Muscle layer of duodenum (tissue), 2 donors: ENCODE measurements around the gene L1CAM.

Experiments used
- H3K27ac ChIP-seq: one replicate; pipeline ENCODE4 v1.7.0; 2013; ENCODE audit warnings: mild to moderate bottlenecking, low read length
- H3K27me3 ChIP-seq: one replicate; pipeline ENCODE4 v1.7.0; 2013; ENCODE audit warnings: low read depth, mild to moderate bottlenecking, control low read depth, low read length
- H3K36me3 ChIP-seq, 2 donors: one replicate each; pipeline ENCODE4 v1.7.0; 2013; ENCODE audit warnings: low read length in 2 of 2, control low read depth in 1 of 2, mild to moderate bottlenecking in 1 of 2; ENCODE audit not compliant: insufficient read depth in 2 of 2, control insufficient read depth in 1 of 2
- H3K4me1 ChIP-seq, 2 donors: one replicate each; pipeline ENCODE4 v1.7.0; 2013; ENCODE audit warnings: low read length in 2 of 2, mild to moderate bottlenecking in 2 of 2, control low read depth in 1 of 2, moderate library complexity in 1 of 2; ENCODE audit not compliant: insufficient read depth in 2 of 2, control insufficient read depth in 1 of 2
- H3K4me3 ChIP-seq, 2 donors: one replicate each; pipeline ENCODE4 v1.7.0; 2013; ENCODE audit warnings: low read length in 2 of 2, low read depth in 1 of 2, mild to moderate bottlenecking in 1 of 2
- H3K9me3 ChIP-seq, 2 donors: one replicate each; pipeline ENCODE4 v1.7.0; 2013; ENCODE audit warnings: low read length in 2 of 2, control low read depth in 1 of 2, mild to moderate bottlenecking in 1 of 2; ENCODE audit not compliant: control insufficient read depth in 1 of 2
- donor health status: healthy.

L1CAM gene

GRCh38 chrX:153865685-153866084 lies 20.3 kb downstream of the L1CAM start:
- H3K4me1 ChIP-seq, result no peaks in the 10 kb centered on the region
- H3K36me3 ChIP-seq, result no peaks in the 10 kb centered on the region
- no peak overlapping the region for H3K27ac ChIP-seq
- no peaks in the 10 kb centered on the region for H3K9me3 ChIP-seq
- no peak overlapping the region for H3K4me3 ChIP-seq
- no peaks in the 10 kb centered on the region for H3K27me3 ChIP-seq

- Histone ChIP-seq H3K4me3 (no peak overlapping the region), H3K27me3 (no peaks in the 10 kb centered on the region), H3K9me3 (no peaks in the 10 kb centered on the region), H3K36me3 (no peaks in the 10 kb centered on the region), H3K27ac (no peak overlapping the region), H3K4me1 (no peaks in the 10 kb centered on the region)
These were observed 20.7 kb downstream of the L1CAM start for GRCh38 chrX:153865321-153865580.

- H3K27ac ChIP-seq, result no peak overlapping the region
- H3K27me3 ChIP-seq, result no peaks in the 10 kb centered on the region
- no peaks in the 10 kb centered on the region for H3K4me1 ChIP-seq
- H3K36me3 ChIP-seq, result no peaks in the 10 kb centered on the region
- H3K4me3 ChIP-seq, result no peak overlapping the region
- H3K9me3 ChIP-seq, result no peaks in the 10 kb centered on the region
These were observed 21.2 kb downstream of the L1CAM start for GRCh38 chrX:153864561-153865320.

GRCh38 chrX:153864101-153864500 lies 21.9 kb downstream of the L1CAM start:
- H3K36me3 ChIP-seq, result no peaks in the 10 kb centered on the region
- H3K27me3 ChIP-seq, result no peaks in the 10 kb centered on the region
- H3K4me1 ChIP-seq, result no peaks in the 10 kb centered on the region
- no peak overlapping the region for H3K27ac ChIP-seq
- H3K4me3 ChIP-seq, result no peak overlapping the region
- no peaks in the 10 kb centered on the region for H3K9me3 ChIP-seq

- Histone ChIP-seq H3K27me3 (no peaks in the 10 kb centered on the region), H3K27ac (no peak overlapping the region), H3K36me3 (no peaks in the 10 kb centered on the region), H3K4me3 (no peak overlapping the region), H3K4me1 (no peaks in the 10 kb centered on the region), H3K9me3 (no peaks in the 10 kb centered on the region)
These were observed 22.6 kb downstream of the L1CAM start for GRCh38 chrX:153863251-153863991.

GRCh38 chrX:153862369-153863250 lies 23.4 kb downstream of the L1CAM start:
- Histone ChIP-seq H3K4me1 (no peaks in the 10 kb centered on the region), H3K4me3 (no peak overlapping the region), H3K9me3 (no peaks in the 10 kb centered on the region), H3K27ac (no peak overlapping the region), H3K36me3 (no peaks in the 10 kb centered on the region), H3K27me3 (no peaks in the 10 kb centered on the region)

GRCh38 chrX:153861733-153862310 lies 24.2 kb downstream of the L1CAM start:
- H3K4me3 ChIP-seq, result no peak overlapping the region
- no peaks in the 10 kb centered on the region for H3K36me3 ChIP-seq
- H3K4me1 ChIP-seq, result no peaks in the 10 kb centered on the region
- H3K27ac ChIP-seq, result no peak overlapping the region
- no peaks in the 10 kb centered on the region for H3K9me3 ChIP-seq
- no peaks in the 10 kb centered on the region for H3K27me3 ChIP-seq

GRCh38 chrX:153861151-153861550 lies 24.8 kb downstream of the L1CAM start:
- Histone ChIP-seq H3K27me3 (no peaks in the 10 kb centered on the region), H3K4me1 (no peaks in the 10 kb centered on the region), H3K9me3 (no peaks in the 10 kb centered on the region), H3K4me3 (no peak overlapping the region), H3K36me3 (no peaks in the 10 kb centered on the region), H3K27ac (no peak overlapping the region)

- Histone ChIP-seq H3K27me3 (no peaks in the 10 kb centered on the region), H3K9me3 (no peaks in the 10 kb centered on the region), H3K4me1 (no peaks in the 10 kb centered on the region), H3K27ac (no peak overlapping the region), H3K4me3 (no peak overlapping the region), H3K36me3 (no peaks in the 10 kb centered on the region)
These were observed 28.5 kb downstream of the L1CAM start for GRCh38 chrX:153857348-153857903.

GRCh38 chrX:153854702-153855101 lies 31.3 kb downstream of the L1CAM start:
- no peaks in the 10 kb centered on the region for H3K4me1 ChIP-seq
- H3K27me3 ChIP-seq, result no peaks in the 10 kb centered on the region
- H3K27ac ChIP-seq, result no peak overlapping the region
- no peak overlapping the region for H3K4me3 ChIP-seq
- H3K36me3 ChIP-seq, result no peaks in the 10 kb centered on the region
- no peaks in the 10 kb centered on the region for H3K9me3 ChIP-seq

GRCh38 chrX:153853902-153854267 lies 32.1 kb downstream of the L1CAM start:
- H3K27me3 ChIP-seq, result no peaks in the 10 kb centered on the region
- H3K4me3 ChIP-seq, result no peak overlapping the region
- no peaks in the 10 kb centered on the region for H3K36me3 ChIP-seq
- no peaks in the 10 kb centered on the region for H3K4me1 ChIP-seq
- H3K27ac ChIP-seq, result no peak overlapping the region
- H3K9me3 ChIP-seq, result no peaks in the 10 kb centered on the region
